OCI-LY1 (cell line): Measurements from ENCODE around the gene ZNF555.

ENCODE experiments used
- EZH2 ChIP-seq: fragments of 200-600 bp; sonication (generic), shearing (Covaris generic); IDR thresholded peaks from 2 replicates; pipeline ENCODE4 v1.8.0; 2017; ENCODE audit warnings: borderline replicate concordance, mixed run types, mild to moderate bottlenecking, antibody characterized with exemption, low read length, moderate library complexity, mixed read lengths
- TF ChIP-seq, protein P1 (sequence below): fragments of 200-600 bp; sonication (generic), shearing (Covaris generic); IDR thresholded peaks from 2 replicates; pipeline ENCODE4 v1.5.1; 2017; ENCODE audit warnings: mild to moderate bottlenecking, antibody characterized with exemption, low read length, moderate library complexity, mixed read lengths

DNA sequence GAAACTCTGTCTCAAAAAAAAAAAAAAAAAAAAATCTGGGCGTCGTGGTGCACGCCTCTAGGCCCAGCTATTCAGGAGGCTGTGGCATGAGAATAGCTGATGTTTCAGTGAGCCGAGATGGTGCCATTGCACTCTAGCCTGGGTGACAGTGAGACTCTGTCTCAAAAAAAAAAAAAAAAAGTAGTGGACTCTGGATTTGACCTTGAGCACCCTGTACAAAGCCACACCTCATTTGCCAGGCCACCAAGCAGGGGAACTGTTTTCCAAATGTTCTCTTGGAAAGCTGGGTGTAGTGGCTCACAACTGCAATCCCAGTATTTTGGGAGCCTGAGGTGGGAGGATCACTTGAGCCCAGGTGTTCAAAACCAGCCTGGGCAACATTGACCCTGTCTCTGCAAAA is 3.8 kb upstream of the ZNF555 start:
- TF ChIP-seq, protein P1, sequence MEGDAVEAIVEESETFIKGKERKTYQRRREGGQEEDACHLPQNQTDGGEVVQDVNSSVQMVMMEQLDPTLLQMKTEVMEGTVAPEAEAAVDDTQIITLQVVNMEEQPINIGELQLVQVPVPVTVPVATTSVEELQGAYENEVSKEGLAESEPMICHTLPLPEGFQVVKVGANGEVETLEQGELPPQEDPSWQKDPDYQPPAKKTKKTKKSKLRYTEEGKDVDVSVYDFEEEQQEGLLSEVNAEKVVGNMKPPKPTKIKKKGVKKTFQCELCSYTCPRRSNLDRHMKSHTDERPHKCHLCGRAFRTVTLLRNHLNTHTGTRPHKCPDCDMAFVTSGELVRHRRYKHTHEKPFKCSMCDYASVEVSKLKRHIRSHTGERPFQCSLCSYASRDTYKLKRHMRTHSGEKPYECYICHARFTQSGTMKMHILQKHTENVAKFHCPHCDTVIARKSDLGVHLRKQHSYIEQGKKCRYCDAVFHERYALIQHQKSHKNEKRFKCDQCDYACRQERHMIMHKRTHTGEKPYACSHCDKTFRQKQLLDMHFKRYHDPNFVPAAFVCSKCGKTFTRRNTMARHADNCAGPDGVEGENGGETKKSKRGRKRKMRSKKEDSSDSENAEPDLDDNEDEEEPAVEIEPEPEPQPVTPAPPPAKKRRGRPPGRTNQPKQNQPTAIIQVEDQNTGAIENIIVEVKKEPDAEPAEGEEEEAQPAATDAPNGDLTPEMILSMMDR, result no peak
- no peak for TF ChIP-seq EZH2
